Vagina (tissue), 2 donors: Measurements from ENCODE around the gene CRTC2.

Experiments used
- POLR2A ChIP-seq, 2 donors: fragments of 450-650 bp; IDR thresholded peaks; one replicate each; pipeline ENCODE4 v1.6.1; 2017; ENCODE audit warnings: antibody characterized with exemption in 2 of 2, mild to moderate bottlenecking in 2 of 2, moderate library complexity in 2 of 2
- POLR2AphosphoS5 ChIP-seq, 2 donors: sonication (generic); formaldehyde crosslinking; IDR thresholded peaks; one replicate each; pipeline ENCODE4 v1.9.0; 2017; ENCODE audit warnings: antibody characterized with exemption in 2 of 2, mild to moderate bottlenecking in 2 of 2, low read depth in 1 of 2; ENCODE audit not compliant: insufficient read depth in 1 of 2
- TF ChIP-seq, protein P1 (sequence below), 3 experiments: fragments of 450-650 bp in 2 of 3; fragments of 200-600 bp in 1 of 3; sonication (generic) in 1 of 3; IDR thresholded peaks; one replicate each; pipeline ENCODE4 v1.5.1; 2017 to 2019; ENCODE audit warnings: antibody characterized with exemption in 3 of 3, mild to moderate bottlenecking in 2 of 3, moderate library complexity in 2 of 3

- TF ChIP-seq, protein P1, sequence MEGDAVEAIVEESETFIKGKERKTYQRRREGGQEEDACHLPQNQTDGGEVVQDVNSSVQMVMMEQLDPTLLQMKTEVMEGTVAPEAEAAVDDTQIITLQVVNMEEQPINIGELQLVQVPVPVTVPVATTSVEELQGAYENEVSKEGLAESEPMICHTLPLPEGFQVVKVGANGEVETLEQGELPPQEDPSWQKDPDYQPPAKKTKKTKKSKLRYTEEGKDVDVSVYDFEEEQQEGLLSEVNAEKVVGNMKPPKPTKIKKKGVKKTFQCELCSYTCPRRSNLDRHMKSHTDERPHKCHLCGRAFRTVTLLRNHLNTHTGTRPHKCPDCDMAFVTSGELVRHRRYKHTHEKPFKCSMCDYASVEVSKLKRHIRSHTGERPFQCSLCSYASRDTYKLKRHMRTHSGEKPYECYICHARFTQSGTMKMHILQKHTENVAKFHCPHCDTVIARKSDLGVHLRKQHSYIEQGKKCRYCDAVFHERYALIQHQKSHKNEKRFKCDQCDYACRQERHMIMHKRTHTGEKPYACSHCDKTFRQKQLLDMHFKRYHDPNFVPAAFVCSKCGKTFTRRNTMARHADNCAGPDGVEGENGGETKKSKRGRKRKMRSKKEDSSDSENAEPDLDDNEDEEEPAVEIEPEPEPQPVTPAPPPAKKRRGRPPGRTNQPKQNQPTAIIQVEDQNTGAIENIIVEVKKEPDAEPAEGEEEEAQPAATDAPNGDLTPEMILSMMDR (IDR thresholded peaks at IDR 0.05): no peak
- no peak for TF ChIP-seq POLR2A (IDR thresholded peaks at IDR 0.05)
- no peak for TF ChIP-seq POLR2AphosphoS5 (IDR thresholded peaks at IDR 0.05; ENCODE audit: insufficient read depth in 1 of 2, low read depth in 1 of 2)
These were observed 13.6 kb downstream of the CRTC2 start for GRCh38 chr1:153944827-153945117.
